GF-D8 (cell line): ENCODE results near the gene SERPIND1.
A peak's percentile ranks its signal among the peaks of the same experiment; 100 is the strongest.
"Not testable (repeated sequence)": the region's sequence is repeated elsewhere in the genome, so short reads cannot be mapped to it uniquely, and the experiment has no call there.

Experiments used
- DNase-seq: peaks from one replicate; lab custom pipeline; 2025; lab: John Stamatoyannopoulos, UW

The SERPIND1 gene, protein sequence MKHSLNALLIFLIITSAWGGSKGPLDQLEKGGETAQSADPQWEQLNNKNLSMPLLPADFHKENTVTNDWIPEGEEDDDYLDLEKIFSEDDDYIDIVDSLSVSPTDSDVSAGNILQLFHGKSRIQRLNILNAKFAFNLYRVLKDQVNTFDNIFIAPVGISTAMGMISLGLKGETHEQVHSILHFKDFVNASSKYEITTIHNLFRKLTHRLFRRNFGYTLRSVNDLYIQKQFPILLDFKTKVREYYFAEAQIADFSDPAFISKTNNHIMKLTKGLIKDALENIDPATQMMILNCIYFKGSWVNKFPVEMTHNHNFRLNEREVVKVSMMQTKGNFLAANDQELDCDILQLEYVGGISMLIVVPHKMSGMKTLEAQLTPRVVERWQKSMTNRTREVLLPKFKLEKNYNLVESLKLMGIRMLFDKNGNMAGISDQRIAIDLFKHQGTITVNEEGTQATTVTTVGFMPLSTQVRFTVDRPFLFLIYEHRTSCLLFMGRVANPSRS

DNA sequence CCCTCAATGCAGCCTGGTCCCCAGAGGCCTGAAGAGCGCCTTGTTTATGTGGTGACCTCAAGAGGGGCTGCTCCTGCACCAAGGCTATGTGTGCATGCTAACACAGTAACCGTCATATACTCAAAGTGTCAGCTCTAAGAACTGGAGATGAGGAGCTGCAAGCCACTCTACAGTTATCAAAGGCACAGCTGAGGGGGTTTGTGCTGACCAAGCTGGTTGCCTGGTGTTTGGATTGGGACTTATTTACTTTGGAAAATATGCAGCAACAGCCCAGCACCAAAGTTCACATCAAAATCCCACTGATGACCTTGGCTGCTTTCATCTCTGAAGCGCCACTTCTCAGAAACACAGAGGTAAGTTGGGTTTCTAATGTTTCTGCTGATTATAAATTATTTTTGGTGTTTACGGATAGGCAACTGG, at the start of gene SERPIND1:
Gene SERPIND1 (plus strand): TSS at position 321 of the 420 bp plus-strand sequence. CDS start 5,200 bp downstream, outside the sequence.
- DNase-seq = no peak

DNA sequence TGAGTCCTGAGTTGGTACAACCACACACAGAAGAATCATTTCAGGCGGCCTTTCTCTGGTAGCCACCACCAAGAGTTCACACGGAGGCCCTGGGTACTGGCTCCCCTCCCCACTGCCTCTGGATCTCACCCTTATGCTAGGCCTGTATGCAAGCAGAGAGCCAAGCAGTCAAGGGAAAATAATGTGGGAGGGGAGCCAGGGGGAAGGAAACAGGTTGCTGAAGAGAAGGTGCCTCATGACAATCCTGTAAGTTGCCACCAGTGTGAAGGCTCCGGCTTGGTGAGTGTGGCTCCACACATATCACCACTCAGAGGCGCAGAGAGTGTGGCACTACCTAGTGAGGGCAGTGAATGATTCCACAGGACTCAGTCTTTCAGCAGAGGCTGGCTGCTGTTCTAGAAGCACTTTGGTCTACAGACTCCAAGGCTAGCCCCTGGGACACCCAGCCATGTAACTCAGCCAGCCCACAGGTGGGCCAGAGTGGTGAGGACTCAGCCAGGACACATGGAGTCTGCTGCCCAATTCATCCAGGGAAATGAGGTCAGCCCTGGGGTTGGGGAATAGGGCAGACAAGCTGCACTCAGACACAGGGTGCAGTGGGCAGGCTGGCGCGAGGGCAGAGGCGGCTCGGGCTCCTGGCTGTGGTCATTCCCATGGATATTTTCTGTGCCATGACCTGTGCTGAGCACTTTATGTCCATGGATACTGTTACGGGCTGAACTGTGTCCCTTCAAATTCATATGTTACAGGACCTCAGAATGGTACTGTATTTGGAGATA, 49.0 kb upstream of the SERPIND1 start:
- no peak for DNase-seq

DNA sequence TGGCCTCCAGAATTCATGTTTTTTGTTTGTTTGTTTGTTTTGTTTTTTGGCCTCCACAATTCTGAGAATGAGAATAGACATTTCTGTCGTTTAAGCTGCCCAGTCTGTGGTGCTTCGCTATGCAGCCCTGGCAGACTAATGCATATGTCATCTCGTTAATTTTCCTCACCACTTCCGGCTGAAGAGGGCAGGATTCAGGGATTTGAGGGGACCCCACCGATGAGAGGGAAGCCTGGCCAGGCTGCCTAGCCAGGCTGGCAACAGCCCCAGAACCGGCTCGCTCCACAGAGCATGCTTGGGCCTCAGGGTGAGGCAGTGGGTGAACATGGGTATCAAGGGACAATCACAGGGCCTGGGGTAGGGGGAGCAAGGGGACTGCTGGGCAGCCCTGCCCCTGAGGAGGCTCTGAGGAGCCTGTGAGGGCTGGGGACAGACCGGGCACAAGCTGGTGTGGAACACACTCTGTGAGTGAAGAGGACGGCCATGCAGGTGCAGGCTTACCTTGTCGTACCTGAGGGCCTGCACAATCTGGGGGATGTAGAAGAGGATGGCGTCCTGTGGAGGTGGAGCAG, 47.8 kb upstream of the SERPIND1 start:
- no peak for DNase-seq

DNA sequence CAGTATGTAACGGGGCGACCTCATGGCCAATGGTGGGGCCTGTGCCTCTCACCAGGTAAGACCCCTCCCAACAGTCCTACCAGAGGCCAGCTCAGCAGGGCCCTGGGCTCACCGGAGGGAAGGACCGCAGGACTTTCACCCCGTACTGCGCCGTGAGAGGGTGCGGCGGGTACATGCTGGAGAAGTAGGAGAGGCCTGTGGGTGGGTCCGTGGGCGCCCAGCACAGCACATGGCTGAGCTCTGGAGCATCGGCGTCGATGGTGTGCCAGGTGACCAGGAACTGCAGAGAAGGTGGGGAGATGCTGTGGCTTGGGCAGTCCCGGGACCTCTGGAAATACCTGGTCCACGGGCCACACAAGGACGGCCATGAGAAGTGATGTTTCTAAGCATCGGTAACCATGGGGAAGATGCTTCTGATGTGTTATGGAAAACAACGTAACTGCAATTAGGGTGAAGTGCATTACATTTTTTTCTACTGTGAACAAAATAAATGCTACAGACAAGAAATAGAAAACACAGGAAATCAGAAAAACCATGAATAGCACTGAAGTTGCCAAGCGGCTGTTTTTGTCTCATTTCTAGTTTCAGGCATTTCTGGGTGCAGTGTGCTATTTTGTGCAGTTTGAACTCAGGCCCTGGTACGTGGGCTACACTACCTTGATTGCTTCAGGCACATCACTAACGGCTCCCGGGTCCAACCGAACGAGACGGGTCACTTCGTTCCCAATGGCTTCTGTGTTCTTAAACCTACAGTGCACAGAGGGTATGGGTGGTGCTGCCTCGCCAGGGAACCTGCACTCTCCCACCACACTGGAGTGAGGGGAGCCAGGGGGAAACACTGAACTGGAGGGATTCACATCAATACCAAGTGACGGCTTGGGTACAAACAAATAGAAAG, 46.5 kb upstream of the SERPIND1 start:
- no peak for DNase-seq

DNA sequence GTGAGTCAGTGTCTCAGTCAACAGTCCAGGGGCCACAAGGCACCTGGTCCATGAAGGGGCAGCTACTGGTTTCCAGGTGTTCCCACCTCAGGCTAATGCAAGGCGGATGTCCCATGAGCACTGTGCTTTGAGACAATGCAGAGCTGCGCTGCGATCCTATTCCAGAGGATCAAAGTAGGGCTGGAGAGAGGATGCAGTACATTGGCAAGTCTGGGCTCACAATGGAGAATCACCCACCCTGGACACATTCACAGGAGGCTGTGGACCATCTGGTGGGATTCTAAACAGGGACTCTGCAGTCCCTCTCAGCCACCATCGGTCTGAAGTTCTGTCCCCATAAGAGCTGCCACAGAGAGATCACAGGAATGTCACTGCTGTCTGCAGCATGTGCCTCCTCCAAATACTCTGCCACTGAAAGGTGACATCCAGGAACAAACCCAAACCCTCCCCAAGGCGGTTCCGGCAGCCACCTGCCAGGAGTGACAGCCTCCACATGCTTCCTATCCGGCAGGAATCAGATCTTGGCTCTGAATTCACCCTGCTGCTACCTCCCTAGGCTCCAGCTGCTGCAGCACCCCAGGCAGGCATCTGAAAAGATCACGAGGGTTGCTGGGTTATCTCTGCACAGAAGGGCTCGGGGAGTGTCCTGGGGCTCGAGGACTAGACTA, 45.3 kb upstream of the SERPIND1 start:
- DNase-seq = no peak

DNA sequence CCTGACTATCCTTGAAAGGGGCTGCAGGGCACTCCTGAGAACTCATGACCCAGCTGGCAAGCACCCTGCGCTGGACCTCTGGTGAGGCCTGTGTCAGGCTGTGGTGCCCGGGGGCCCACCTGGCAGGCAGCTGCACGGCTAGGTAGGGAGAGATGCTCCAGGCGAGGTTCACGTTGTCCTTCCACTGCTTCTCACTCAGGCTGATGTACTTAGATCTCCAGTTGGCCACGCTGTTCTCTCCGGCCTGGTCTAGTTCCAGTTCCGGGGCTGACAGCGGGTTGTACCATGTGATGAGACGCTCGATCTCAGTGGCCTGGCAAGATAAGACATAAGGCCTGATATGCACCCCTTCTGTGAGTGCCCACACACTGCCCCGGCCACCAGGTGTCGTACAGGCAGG, 44.7 kb upstream of the SERPIND1 start:
- no peak for DNase-seq

DNA sequence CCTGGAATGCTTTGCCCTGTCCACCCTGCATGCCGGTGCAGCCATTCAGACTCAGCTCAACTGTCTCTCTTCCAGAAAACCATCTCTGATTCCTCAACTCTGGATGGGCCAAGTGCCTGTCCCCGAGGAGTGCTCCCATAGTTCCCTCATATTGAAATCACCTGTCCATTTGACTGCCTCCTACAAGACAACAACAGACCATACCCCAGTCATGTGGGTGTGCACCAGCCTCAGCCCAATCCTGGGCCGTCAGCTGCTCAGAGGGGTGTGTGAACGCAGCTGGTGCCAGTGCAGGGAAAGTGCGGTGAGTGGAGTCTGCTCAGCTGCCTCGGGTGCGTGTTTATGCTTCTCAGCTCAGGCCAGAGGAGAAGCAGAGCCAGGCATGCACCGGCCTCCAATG, 41.5 kb upstream of the SERPIND1 start:
- DNase-seq = not testable (repeated sequence)

DNA sequence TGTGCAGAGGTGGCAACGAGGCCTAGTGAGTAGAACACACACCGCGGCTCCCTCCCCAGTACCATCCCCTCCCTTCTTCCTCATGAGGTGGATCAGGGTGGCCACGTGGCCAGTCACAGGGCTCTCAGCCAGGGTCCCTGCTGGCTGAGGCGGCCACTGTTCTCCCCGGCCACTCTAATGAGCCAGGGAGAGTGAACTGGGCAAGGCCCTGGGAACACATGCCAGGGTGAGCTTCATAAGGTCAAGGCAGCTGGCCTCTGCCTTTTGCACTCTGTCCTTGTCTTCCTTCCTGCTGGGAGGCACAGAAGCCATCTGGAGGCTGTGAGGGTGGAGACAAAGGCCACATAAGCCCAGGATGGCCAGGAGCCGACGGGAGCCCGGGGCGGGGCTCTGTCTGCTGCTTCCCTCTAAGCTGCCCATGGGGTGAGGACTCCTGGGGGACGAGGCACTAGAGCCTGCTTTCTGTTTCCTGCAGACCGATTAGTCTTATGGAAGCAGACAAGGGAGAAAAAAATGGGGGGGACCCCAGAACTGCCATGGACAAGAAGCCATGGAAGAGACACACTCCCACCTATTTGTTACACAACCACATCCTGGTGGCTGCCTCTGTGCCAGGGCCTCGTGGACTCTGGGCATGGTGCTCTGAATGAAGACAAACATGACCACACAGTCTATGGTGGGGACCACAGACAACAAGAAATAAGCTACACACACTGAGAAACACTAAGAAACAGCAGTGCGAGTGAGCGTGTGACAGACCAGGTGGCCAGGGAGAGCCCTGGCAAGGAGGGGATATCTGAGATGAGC, 38.4 kb upstream of the SERPIND1 start:
- DNase-seq = not testable (repeated sequence)

DNA sequence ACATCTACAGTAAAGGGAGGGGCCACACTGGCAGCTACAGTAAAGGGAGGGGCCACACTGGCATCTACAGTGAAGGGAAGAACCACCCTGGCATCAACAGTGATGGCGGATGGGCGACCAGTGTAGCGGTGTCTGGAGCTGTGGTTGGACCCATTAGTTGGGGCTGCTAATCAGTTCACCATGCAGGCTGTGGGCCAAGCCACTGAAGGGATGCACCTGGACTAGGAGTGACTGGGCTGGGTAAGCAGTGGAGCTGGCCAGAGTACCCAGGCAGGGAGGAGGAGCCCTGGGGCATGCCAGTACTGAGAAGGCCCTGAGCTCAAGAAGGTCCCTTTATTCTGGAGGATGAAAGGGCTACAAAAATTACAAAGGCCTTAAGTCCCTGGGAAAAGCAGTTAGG, 37.0 kb upstream of the SERPIND1 start:
- peak; percentile 12 for DNase-seq

DNA sequence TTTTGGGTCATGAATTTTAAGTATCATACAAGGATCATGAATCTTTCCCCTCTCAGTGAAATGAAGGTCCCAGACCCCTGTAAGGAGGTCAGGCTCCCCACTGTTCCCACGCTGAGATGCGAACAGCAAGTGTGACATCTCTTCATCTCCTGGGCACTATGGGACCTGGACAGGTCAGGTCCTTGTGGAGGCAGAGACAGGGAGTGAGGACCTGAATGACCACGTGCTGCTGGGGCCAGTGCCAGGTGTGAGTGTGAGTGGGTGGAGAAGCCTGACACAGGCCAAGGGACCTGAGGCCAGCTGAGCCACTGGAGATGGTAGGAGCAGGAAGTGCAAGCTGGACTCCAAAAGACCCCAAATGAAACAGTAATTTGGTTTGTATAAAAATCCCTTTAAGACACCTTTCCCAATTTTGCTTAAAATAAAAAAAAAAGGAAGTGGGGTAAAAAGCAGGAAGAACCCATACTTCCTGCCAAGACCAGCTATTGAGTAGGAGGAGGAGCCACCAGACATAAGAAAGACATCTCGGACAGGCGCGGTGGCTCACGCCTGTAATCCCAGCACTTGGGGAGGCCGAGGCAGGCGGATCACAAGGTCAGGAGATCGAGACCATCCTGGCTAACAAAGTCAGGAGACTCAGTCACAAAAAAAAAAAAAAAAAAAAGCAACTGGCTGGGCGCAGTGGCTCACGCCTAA, 35.4 kb upstream of the SERPIND1 start:
- DNase-seq = peak; percentile 52

DNA sequence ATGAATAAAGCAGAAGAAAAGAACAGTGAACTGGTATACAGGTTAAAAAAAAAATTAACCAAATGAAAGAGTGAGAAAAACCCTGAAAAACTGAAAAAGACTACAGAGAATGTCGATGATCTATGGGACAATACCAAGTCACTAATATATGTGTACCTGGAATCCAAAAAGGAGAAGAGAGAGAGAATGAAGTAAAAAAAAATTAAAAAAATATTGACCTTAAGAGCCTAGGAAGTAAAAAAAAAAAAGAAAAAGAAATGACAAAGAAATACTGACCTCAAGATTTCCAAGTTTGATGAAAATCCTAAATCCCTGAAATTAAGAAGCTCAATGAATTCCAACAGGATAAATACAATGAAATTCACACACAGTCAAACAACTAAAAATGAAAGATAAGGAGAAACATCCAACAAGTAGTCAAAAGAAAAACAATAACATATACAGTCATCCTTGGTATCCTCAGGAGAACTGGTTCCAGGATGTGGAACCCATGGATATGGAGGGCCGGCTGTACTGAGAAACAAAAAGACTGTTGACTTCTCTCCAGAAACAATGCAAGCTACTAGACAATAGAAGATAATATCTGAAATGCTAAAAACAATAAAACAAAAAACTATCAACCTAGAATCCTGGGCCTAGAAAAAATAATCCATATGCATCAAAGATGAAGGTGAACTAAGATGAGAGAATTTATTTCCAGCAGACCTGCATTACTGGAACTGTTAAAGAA, 33.5 kb upstream of the SERPIND1 start:
- no peak for DNase-seq

DNA sequence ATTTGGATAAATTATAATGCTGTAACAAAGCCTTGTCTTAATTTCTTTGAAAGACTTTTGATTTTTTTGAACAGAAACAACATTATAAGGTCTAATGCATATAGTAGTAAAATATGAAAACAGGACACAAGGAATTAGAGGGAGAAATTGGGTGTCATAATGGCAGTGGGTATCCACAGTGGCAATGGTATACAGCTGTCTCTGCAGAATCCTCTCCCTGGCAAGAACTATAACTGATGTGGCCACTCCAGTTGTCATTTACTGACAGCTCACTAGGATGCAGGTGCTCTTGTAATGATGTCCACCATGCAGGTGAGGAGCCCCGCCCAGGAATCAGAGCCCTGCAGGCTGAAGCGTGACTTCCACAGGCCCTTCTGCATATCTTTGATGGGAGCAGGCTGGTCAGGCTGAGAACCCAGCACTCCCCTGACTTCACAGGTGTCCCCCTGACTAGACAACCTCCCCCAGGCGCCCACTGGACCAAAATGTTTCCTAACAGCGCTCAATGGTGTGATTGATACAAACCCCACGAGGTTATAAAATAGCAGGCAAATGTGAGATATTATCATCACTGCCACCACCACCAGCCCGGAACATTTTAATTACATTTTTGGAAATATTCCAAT, 32.8 kb upstream of the SERPIND1 start:
- DNase-seq = no peak

DNA sequence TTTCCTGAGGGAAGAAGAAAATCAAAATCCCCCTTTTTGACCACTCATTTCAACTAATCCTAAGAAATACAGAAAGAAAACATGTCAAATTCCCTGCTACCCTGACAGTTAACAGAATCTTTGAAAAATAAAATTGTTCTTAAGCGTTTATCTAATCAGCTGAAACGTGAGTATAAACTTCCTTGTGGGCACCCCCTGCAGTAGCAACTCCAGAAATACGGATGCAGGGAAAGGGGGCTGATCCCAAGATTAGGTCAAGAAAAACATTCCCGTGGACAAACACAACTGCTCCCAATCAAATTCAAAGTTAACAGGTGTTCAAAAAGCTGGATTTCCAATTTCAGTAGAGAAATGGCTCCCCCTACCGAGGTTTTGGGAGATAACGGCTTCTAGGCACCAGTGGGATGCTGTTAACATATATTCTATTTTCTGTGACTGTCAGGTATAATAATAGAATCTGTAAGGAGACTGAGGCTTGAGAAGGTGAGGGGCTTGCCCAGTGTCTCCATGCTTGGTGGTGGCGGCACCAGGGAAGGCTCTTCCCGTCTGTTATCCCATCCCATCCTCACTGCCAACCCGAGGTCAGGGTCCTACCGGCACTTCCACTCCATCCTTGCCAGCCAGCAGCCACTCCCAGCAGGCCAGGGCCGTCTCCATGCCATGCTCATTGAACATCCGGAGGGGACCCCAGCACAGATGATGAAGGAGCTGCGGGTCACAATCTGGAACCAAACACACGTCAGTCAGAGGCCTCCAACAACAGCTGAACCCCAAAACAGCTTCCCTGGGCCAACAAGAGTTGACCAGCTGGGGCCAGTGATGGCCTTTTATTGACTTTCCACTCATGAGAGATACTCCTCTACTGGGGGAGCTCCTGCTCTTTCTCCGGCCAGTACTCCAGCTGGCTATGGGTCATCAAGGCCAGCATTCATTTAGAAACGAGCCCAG, 32.0 kb upstream of the SERPIND1 start:
- no peak for DNase-seq

DNA sequence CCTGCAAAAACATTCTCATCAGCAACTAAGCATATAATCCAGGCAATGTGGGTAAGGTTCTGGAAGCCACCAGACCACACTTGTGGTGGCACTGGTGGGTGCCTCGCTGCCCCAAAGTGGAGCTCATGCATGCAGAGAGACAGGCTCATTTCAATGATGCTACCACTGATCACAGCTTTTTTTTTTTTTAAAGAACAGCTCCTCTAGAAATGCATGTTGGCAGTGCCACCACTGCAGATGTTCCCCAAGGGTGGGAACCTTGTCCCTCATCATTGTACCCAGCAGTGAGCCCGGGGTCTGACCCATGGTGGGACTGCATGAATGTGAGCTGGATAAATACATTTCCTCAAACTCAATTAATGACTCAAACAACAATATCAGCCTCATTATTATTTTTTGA, 31.1 kb upstream of the SERPIND1 start:
- DNase-seq = no peak

DNA sequence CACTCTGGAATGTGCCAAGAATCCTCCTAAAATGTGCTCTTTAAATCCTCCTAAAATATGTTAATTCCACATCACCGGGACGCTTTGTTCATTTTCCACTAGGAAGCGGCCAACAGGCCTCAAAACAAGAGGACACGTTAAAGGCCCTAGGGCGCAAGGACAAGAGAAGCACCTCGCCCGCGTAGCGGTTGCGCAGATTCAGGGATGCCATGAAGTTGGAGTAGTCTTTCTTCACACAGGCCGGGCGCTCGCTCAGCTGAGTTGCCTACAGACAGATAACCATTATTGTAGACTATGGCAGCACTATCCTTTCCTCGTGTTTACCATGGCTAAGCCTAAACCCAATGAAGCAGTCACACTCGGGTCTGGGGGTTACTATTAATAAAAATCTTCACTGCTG, 29.5 kb upstream of the SERPIND1 start:
- DNase-seq = no peak

DNA sequence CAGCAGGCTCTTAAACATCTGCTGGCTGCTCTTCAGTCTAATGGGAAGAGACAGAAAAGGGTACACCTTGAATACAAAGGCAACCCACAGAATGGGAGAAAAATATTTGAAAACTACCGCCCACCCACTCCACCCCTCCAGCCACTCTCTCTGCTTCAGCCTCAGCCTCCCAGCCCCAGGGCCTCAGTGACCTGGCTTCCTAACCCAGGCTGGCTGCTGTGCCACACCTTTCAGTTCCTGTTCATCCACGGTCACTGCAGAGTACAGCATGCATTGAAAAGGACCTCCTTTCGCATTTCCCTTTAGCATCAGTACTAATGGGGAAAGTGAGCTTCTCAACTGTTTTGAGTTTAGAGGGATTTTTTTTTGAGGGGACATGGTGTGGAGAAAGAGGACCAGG, 28.8 kb upstream of the SERPIND1 start:
- no peak for DNase-seq
